Stimulated activated CD4-positive, alpha-beta T cell treated with anti-CD3 and anti-CD28 coated beads, Interleukin-4, amount 100 ng/mL, for 4 hours (primary cell): ENCODE results near the gene PRAMEF17.
"Not testable (repeated sequence)": the region's sequence is repeated elsewhere in the genome, so short reads cannot be mapped to it uniquely, and the experiment has no call there.

Source experiments
- DNase-seq, 2 experiments: peaks; one replicate each; pipeline ENCODE4 v3.0.0-alpha.2; 2020

The PRAMEF17 gene

GRCh38 chr1:13389332-13389731 is at the start of gene PRAMEF17:
PRAMEF17 (plus strand) TSS chr1:13389632; CDS start chr1:13389658, 26 bp downstream.
- DNase-seq = not testable (repeated sequence)

GRCh38 chr1:13342496-13342895 is 46.9 kb upstream of the PRAMEF17 start:
- DNase-seq = not testable (repeated sequence)

- not testable (repeated sequence) for DNase-seq
These were observed 42.4 kb upstream of the PRAMEF17 start, which contains the start of gene PRAMEF14 for GRCh38 chr1:13347034-13347433. PRAMEF14 (minus strand) TSS chr1:13347134; CDS start chr1:13345314, 1,820 bp downstream.

GRCh38 chr1:13353476-13353875 is 36.0 kb upstream of the PRAMEF17 start:
- not testable (repeated sequence) for DNase-seq

GRCh38 chr1:13354475-13354874 is 35.0 kb upstream of the PRAMEF17 start:
- not testable (repeated sequence) for DNase-seq

GRCh38 chr1:13356774-13357173 is 32.7 kb upstream of the PRAMEF17 start:
- DNase-seq = not testable (repeated sequence)

- not testable (repeated sequence) for DNase-seq
These were observed 27.1 kb upstream of the PRAMEF17 start for GRCh38 chr1:13362364-13362763.

- DNase-seq = not testable (repeated sequence)
These were observed 24.5 kb upstream of the PRAMEF17 start for GRCh38 chr1:13364928-13365327.

- not testable (repeated sequence) for DNase-seq
These were observed 22.9 kb upstream of the PRAMEF17 start for GRCh38 chr1:13366536-13366935.

GRCh38 chr1:13368544-13368943 is 20.9 kb upstream of the PRAMEF17 start:
- DNase-seq = not testable (repeated sequence)

GRCh38 chr1:13378983-13379382 is 10.4 kb upstream of the PRAMEF17 start:
- not testable (repeated sequence) for DNase-seq

- DNase-seq = not testable (repeated sequence)
These were observed 9.1 kb upstream of the PRAMEF17 start for GRCh38 chr1:13380380-13380779.

GRCh38 chr1:13393004-13393403 is 3.6 kb downstream of the PRAMEF17 start:
- not testable (repeated sequence) for DNase-seq

- not testable (repeated sequence) for DNase-seq
These were observed 5.3 kb downstream of the PRAMEF17 start for GRCh38 chr1:13394761-13395160.

- DNase-seq = not testable (repeated sequence)
These were observed 5.9 kb downstream of the PRAMEF17 start for GRCh38 chr1:13395311-13395710.

- DNase-seq = no peak
These were observed 18.4 kb downstream of the PRAMEF17 start for GRCh38 chr1:13407811-13408210.

GRCh38 chr1:13410150-13410549 is 20.7 kb downstream of the PRAMEF17 start, which contains the start of gene PRAMEF20:
PRAMEF20 (plus strand) TSS chr1:13410450; CDS start chr1:13416355, 5,905 bp downstream.
- DNase-seq = not testable (repeated sequence)

- DNase-seq = no peak
These were observed 41.1 kb downstream of the PRAMEF17 start for GRCh38 chr1:13430495-13430894.

- DNase-seq = no peak
These were observed 42.8 kb downstream of the PRAMEF17 start for GRCh38 chr1:13432251-13432650.

GRCh38 chr1:13433694-13434358 is 44.4 kb downstream of the PRAMEF17 start:
- DNase-seq = not testable (repeated sequence)

- no peak for DNase-seq
These were observed 46.0 kb downstream of the PRAMEF17 start for GRCh38 chr1:13435458-13435857.

GRCh38 chr1:13439104-13439783 is 49.8 kb downstream of the PRAMEF17 start:
- not testable (repeated sequence) for DNase-seq
